K562 (cell line): ENCODE results near the gene MCAT. TPM values are rescaled to one million over a fixed set of nuclear protein-coding genes. Genes with fewer than 3 reads are reported as not detected.
A peak's percentile ranks its signal among the peaks of the same experiment; 100 is the strongest.

Source experiments
- DDX20 ChIP-seq: fragments of 450-650 bp; IDR thresholded peaks from 2 replicates; pipeline ENCODE4 v1.6.1; 2016; ENCODE audit warnings: missing genetic modification characterization, low read depth, mild to moderate bottlenecking, missing compliant biosample characterization, moderate library complexity
- FOXK2 ChIP-seq, 2 experiments: fragments of 450-650 bp; IDR thresholded peaks in 1 of 2; conservative IDR thresholded peaks in 1 of 2; 2 replicates each; pipeline ENCODE4 v1.6.1; 2016; ENCODE audit warnings: low read depth in 2 of 2, mild to moderate bottlenecking in 1 of 2
- HLTF ChIP-seq: fragments of 450-650 bp; IDR thresholded peaks from 2 replicates; pipeline ENCODE4 v1.6.1; 2016
- HNRNPL ChIP-seq: fragments of 200-400 bp; formaldehyde crosslinking; IDR thresholded peaks from 2 replicates; pipeline ENCODE4 v1.6.1; 2017; ENCODE audit warnings: low read depth, mild to moderate bottlenecking, low read length
- NCOA2 ChIP-seq, 2 experiments: fragments of 450-650 bp; IDR thresholded peaks; 2 replicates each; pipeline ENCODE4 v1.6.1; 2018; ENCODE audit warnings: mild to moderate bottlenecking in 2 of 2, moderate library complexity in 1 of 2; ENCODE audit not compliant: partially characterized antibody in 2 of 2
- PHB ChIP-seq: fragments of 250-450 bp; sonication (Bioruptor Pico); IDR thresholded peaks from 2 replicates; pipeline ENCODE4 v1.5.0; 2021
- PRDM10 ChIP-seq: fragments of 450-650 bp; IDR thresholded peaks from 2 replicates; pipeline ENCODE4 v1.6.1; 2018; ENCODE audit not compliant: partially characterized antibody
- SRSF1 ChIP-seq: fragments of 200-400 bp; formaldehyde crosslinking; IDR thresholded peaks from 2 replicates; pipeline ENCODE4 v1.6.1; 2017; ENCODE audit warnings: mild to moderate bottlenecking, low read depth, low read length, moderate library complexity
- ZKSCAN1 ChIP-seq: fragments of 150-350 bp; IDR thresholded peaks from 2 replicates; pipeline ENCODE4 v1.6.1; 2016; ENCODE audit warnings: low read depth, low read length
- ZNF445 ChIP-seq: fragments of 250-450 bp; sonication (Bioruptor Pico); IDR thresholded peaks from 2 replicates; pipeline ENCODE4 v1.4.0; 2020; ENCODE audit warnings: low read depth, mild to moderate bottlenecking, moderate library complexity
- ZNF551 ChIP-seq: fragments of 250-450 bp; sonication (Bioruptor Pico); IDR thresholded peaks from 2 replicates; pipeline ENCODE4 v1.5.0; 2021; ENCODE audit warnings: mild to moderate bottlenecking, moderate library complexity
- polyA plus RNA-seq, 8 experiments: library from polyadenylated mRNA; depleted of rRNA in 4 of 8; stranded (reverse) in 5 of 8; unstranded in 3 of 8; fragments of >200 nt; fragmentation: Nextera tagmentation in 2 of 8; fragmentation: Illumina TruSeq in 1 of 8; extraction: Ambion mirVana in 2 of 8; extraction: Trizol in 1 of 8; gene quantifications; 2 replicates each; pipeline versions ENCODE4 v1.2.1 to v1.2.3, GENCODE V29; 2011 to 2014; ENCODE audit warnings: inconsistent platforms in 1 of 8, missing spikeins in 1 of 8
- total RNA-seq, 7 experiments: library from RNA; depleted of rRNA in 6 of 7; stranded (reverse); fragments of >200 nt in 6 of 7; fragmentation: Illumina TruSeq in 2 of 7; extraction: Trizol in 2 of 7; gene quantifications; 2 replicates each; pipeline versions ENCODE4 v1.2.1 to v1.2.3, GENCODE V29; 2011 to 2021; ENCODE audit warnings: low replicate concordance in 1 of 7
- TF ChIP-seq, protein P1 (sequence below): fragments of 200-800 bp; sonication (Bioruptor generic); IDR thresholded peaks from 2 replicates; pipeline ENCODE4 v1.6.1; 2017; ENCODE audit warnings: missing genetic modification characterization, missing compliant biosample characterization
- TF ChIP-seq, protein P2 (sequence below): fragments of 450-650 bp; IDR thresholded peaks from 2 replicates; pipeline ENCODE4 v1.6.1; 2014; ENCODE audit warnings: low read depth, mild to moderate bottlenecking, moderate library complexity, borderline replicate concordance
- TF ChIP-seq, protein P3 (sequence below): sonication (generic); formaldehyde crosslinking; IDR thresholded peaks from 2 replicates; pipeline ENCODE4 v1.8.0; 2022; ENCODE audit warnings: missing genetic modification reagents, mild to moderate bottlenecking, moderate library complexity, borderline replicate concordance
- TF ChIP-seq, protein P4 (sequence below): sonication (generic); formaldehyde crosslinking; IDR thresholded peaks from 2 replicates; pipeline ENCODE4 v1.8.0; 2022; ENCODE audit warnings: mild to moderate bottlenecking, missing genetic modification reagents
- TF ChIP-seq, protein P5 (sequence below): fragments of 450-650 bp; IDR thresholded peaks from 2 replicates; pipeline ENCODE4 v1.6.1; 2017; ENCODE audit warnings: mild to moderate bottlenecking, moderate library complexity

Gene MCAT
- total and polyA plus RNA-seq, 9 of the 15 experiments (the other 6 are each of a cell fraction or from before 2014, with no cell fraction given), result 3.3 to 27.8 (median 13.9) TPM

DNA sequence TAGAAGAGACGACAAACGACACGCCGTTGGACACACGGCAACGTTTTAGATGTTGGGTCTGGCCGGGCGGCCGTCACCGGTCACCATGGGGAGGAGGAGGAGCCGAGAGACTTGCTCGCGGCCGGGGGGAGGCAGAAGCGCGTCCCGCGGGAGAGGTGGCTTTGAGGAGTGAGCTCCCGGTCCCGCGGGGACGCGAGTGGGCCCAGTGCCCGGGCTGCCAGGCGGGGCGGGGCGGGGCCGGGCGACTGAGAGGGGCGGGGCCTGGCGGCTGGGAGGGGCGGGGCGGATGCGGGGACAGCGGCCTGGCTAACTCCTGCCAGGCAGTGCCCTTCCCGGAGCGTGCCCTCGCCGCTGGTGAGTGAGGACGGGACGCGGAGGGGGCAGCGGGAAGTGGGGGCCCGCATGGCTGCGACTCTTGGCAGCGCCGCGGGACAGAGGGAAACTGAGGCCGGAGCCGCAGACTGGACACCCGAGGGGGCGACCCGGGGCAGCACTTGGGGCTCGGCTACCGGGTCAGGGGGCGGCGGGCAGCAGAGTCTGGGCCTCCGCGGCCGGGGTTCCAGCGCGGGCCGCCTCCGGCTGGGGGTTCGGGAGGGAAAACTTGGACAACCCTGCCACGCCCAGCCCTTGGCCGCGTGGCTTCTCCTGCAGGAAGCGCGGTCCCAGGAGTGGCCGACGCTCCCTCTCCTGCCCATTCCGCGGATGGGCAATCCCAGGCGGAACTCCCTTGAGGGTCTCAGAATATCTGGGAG is 8.2 kb upstream of the MCAT start, which contains the start of gene TSPO (continued):
- TF ChIP-seq DDX20 (no peak), ZNF445 (no peak), HLTF (no peak), ZKSCAN1 (no peak), PHB (CRISPR knock-in tag) (no peak), FOXK2 (conservative IDR thresholded peaks at IDR 0.05 in 1 of 2, IDR thresholded peaks at IDR 0.05 in 1 of 2; ENCODE audit: low read depth in 2 of 2) (no peak), SRSF1 (no peak), PRDM10 (no peak), ZNF551 (no peak), NCOA2 (IDR thresholded peaks at IDR 0.05; ENCODE audit: partially characterized antibody in 2 of 2) (no peak), HNRNPL (peak; percentile 75; the same call in 1 of the 2 replicates)
- TF ChIP-seq, protein P1, sequence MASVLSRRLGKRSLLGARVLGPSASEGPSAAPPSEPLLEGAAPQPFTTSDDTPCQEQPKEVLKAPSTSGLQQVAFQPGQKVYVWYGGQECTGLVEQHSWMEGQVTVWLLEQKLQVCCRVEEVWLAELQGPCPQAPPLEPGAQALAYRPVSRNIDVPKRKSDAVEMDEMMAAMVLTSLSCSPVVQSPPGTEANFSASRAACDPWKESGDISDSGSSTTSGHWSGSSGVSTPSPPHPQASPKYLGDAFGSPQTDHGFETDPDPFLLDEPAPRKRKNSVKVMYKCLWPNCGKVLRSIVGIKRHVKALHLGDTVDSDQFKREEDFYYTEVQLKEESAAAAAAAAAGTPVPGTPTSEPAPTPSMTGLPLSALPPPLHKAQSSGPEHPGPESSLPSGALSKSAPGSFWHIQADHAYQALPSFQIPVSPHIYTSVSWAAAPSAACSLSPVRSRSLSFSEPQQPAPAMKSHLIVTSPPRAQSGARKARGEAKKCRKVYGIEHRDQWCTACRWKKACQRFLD (CRISPR knock-in tag), result no peak
- TF ChIP-seq, protein P2, sequence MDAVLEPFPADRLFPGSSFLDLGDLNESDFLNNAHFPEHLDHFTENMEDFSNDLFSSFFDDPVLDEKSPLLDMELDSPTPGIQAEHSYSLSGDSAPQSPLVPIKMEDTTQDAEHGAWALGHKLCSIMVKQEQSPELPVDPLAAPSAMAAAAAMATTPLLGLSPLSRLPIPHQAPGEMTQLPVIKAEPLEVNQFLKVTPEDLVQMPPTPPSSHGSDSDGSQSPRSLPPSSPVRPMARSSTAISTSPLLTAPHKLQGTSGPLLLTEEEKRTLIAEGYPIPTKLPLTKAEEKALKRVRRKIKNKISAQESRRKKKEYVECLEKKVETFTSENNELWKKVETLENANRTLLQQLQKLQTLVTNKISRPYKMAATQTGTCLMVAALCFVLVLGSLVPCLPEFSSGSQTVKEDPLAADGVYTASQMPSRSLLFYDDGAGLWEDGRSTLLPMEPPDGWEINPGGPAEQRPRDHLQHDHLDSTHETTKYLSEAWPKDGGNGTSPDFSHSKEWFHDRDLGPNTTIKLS, result peak; percentile 40; the same call in 1 of the 2 replicates
- TF ChIP-seq, protein P3, sequence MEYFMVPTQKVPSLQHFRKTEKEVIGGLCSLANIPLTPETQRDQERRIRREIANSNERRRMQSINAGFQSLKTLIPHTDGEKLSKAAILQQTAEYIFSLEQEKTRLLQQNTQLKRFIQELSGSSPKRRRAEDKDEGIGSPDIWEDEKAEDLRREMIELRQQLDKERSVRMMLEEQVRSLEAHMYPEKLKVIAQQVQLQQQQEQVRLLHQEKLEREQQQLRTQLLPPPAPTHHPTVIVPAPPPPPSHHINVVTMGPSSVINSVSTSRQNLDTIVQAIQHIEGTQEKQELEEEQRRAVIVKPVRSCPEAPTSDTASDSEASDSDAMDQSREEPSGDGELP (CRISPR knock-in tag), result peak; percentile 21; the same call in 1 of the 2 replicates
- TF ChIP-seq, protein P4, sequence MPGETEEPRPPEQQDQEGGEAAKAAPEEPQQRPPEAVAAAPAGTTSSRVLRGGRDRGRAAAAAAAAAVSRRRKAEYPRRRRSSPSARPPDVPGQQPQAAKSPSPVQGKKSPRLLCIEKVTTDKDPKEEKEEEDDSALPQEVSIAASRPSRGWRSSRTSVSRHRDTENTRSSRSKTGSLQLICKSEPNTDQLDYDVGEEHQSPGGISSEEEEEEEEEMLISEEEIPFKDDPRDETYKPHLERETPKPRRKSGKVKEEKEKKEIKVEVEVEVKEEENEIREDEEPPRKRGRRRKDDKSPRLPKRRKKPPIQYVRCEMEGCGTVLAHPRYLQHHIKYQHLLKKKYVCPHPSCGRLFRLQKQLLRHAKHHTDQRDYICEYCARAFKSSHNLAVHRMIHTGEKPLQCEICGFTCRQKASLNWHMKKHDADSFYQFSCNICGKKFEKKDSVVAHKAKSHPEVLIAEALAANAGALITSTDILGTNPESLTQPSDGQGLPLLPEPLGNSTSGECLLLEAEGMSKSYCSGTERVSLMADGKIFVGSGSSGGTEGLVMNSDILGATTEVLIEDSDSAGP (CRISPR knock-in tag), result no peak
- TF ChIP-seq, protein P5, sequence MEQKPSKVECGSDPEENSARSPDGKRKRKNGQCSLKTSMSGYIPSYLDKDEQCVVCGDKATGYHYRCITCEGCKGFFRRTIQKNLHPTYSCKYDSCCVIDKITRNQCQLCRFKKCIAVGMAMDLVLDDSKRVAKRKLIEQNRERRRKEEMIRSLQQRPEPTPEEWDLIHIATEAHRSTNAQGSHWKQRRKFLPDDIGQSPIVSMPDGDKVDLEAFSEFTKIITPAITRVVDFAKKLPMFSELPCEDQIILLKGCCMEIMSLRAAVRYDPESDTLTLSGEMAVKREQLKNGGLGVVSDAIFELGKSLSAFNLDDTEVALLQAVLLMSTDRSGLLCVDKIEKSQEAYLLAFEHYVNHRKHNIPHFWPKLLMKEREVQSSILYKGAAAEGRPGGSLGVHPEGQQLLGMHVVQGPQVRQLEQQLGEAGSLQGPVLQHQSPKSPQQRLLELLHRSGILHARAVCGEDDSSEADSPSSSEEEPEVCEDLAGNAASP, result no peak
